RWPE1 (cell line): ENCODE results near the gene SLC9B1.

ENCODE experiments used
- CTCF ChIA-PET: fragments of 350-600 bp; sonication (Branson Sonifier 250); formaldehyde crosslinking; extraction: SDS; loops from one replicate; lab custom pipeline; 2021; lab: Yijun Ruan, JAX
- POLR2A ChIA-PET: fragments of 400-600 bp; formaldehyde crosslinking; extraction: SDS; loops from one replicate; lab custom pipeline; 2020; ENCODE audit warnings: antibody characterized with exemption; ENCODE audit not compliant: low non-redundant PET; lab: Yijun Ruan, JAX
- DNase-seq: peaks from one replicate; pipeline ENCODE4 v3.0.0; 2012; ENCODE audit warnings: low spot score
- H3K27ac ChIP-seq: fragments of 450-650 bp; 2 replicates; pipeline ENCODE4 v1.5.1; 2017
- TF ChIP-seq, protein P1 (sequence below): fragments of 450-650 bp; conservative IDR thresholded peaks from 2 replicates; pipeline ENCODE4 v1.5.1; 2017; ENCODE audit warnings: low read depth, mild to moderate bottlenecking

SLC9B1 gene

DNA sequence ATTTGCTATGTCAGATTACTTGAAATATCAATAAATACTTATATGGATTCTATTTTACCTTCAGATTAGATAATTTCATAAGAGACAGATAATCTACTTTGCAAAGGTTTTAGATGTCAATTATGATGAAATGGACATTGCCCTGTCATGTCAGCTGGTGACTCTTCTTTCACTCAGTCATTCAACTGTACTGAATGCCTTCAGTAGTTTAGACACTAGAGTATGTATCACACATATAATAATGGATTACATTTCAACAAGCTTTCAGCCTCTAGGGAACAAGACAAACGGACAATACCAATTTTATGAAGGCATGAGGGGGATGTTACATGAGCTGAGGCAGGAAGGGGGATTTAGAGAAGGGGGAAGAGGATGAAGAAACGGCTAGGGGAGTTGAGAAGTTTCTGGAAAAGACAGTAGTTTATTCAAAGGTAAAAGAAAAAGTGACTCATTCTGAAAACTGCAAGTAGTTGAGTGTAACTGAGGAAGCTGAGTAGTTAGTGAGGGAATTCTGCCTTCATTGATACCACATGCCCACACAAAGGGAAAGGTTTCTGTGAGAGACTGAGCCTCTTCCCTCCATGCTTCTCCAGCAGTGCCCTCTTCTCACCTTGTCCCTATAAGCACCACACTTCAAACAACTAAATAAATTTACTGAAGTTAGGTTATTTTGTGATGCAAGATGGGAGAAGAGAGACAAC lies 31.4 kb upstream of the SLC9B1 start:
- no peak overlapping the region for H3K27ac ChIP-seq
- no peak for DNase-seq
- TF ChIP-seq, protein P1, sequence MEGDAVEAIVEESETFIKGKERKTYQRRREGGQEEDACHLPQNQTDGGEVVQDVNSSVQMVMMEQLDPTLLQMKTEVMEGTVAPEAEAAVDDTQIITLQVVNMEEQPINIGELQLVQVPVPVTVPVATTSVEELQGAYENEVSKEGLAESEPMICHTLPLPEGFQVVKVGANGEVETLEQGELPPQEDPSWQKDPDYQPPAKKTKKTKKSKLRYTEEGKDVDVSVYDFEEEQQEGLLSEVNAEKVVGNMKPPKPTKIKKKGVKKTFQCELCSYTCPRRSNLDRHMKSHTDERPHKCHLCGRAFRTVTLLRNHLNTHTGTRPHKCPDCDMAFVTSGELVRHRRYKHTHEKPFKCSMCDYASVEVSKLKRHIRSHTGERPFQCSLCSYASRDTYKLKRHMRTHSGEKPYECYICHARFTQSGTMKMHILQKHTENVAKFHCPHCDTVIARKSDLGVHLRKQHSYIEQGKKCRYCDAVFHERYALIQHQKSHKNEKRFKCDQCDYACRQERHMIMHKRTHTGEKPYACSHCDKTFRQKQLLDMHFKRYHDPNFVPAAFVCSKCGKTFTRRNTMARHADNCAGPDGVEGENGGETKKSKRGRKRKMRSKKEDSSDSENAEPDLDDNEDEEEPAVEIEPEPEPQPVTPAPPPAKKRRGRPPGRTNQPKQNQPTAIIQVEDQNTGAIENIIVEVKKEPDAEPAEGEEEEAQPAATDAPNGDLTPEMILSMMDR = no peak
- ChIA-PET POLR2A (no interaction called here), CTCF (no interaction called here)

DNA sequence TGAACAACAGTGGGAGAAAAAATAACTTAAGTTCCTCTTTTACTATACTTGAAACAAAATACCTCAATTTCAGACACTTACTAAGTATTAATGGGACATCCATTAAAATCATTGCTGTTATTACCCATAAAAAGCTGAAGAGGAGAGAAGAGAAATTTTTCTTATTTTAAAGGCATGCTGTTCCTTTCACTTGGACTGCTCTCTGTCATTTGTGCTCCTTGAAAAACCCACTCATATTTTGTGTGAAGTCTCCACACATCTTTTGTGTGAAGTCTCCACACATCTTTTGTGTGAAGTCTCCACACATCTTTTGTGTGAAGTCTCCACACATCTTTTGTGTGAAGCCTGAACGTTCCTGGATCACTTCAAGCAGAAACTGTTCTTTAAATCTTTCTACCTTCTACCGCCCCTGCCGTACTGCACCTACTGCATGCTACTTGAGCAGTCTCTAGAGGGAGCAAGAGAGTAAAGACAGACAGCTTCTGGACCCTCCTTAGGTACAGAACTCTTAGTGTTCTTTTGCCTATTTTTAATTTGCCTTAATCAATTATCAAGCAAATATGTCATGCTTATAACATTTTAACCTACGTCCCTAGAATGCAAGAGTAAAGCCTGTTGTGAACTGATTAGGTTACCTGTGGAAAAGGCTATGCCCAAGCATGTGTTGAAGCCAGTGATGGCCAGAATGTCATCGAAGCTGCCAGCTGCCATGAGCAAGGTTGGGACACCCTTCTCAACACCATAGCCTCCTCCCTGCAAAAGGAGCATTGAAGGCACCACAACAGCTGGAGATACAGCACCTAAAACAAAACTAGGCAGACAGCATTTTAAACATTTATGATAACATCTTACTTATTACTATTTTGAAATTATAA lies 27.1 kb upstream of the SLC9B1 start:
- TF ChIP-seq, protein P1 = peak; percentile 70
- CTCF ChIA-PET = interaction anchor here (0.6 to 1.0 kb wide), 6 partner anchors 15 to 593 kb away, joined by 3 to 4 read pairs (median 3); no protein-coding TSS in a partner anchor
- H3K27ac ChIP-seq = no peak overlapping the region
- POLR2A ChIA-PET = no interaction called here
- DNase-seq = peak; percentile 32

DNA sequence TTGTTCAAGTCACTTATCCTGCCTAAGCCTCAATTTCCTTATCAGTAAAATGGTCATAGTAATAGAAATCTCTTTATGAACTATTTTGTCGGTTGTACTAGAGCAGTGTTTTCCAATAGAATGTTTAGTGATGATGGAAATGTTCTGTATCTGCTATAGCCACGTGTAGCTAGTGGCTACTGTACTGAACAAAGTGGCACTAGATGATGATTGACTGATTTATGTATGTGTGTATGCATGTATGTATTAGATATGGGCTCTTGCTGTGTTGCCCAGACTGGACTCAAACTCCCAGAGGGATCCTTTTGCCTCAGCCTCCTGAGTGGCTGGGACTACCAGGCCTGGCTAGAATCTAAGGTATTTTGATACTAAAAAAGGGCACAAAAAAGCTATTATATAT lies 24.7 kb upstream of the SLC9B1 start:
- no peak for DNase-seq
- TF ChIP-seq, protein P1 = no peak
- CTCF ChIA-PET = interaction anchor here (1.1 kb wide), 1 partner anchor 12 kb away, joined by 3 read pairs; no protein-coding TSS in a partner anchor
- H3K27ac ChIP-seq = no peak overlapping the region
- POLR2A ChIA-PET = no interaction called here

DNA sequence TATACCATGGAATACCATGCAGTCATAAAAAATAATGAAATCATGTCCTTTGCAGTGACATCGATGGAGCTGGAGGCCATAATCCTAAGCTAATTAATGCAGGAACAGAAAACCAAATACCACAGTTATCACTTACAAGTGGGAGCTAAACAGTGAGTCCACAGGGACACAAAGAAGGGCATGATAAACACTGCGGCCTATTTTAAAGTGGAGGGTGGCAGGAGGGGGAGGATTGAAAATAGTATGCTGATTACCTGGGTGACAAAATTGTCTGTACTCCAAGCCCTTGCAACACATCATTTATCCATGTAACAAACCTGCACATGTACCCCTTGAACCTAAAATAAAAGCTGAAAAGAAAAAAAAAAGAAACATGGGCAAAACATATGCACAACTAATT lies 16.7 kb upstream of the SLC9B1 start:
- no peak overlapping the region for H3K27ac ChIP-seq
- ChIA-PET CTCF (no interaction called here), POLR2A (no interaction called here)
- DNase-seq = no peak
- TF ChIP-seq, protein P1 = no peak

DNA sequence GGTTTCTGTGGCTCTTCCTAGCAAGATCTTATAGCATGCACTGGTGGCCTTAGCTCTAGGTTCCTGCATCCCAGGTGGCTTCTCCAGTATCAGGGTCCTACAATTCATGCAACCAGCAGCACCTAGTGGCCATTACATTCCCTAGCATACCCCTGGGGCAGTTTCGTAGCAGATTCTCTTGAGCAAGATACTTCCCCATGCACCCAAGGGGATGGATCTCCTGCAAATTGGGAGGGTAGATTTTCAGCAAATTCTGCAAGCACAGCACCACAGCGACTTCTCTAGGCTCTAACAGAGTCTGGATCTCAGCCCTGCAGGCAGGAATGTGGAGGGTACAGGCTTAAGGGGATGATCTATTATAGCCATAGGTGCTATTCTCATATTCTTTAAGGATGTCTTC lies 13.1 kb upstream of the SLC9B1 start:
- H3K27ac ChIP-seq = no peak overlapping the region
- TF ChIP-seq, protein P1 = no peak; the same call in 1 of the 2 replicates
- DNase-seq = peak; percentile 12
- ChIA-PET CTCF (interaction anchor here (0.6 to 1.2 kb wide), 5 partner anchors 9 to 412 kb away, joined by 3 to 4 read pairs (median 3); no protein-coding TSS in a partner anchor), POLR2A (no interaction called here)

DNA sequence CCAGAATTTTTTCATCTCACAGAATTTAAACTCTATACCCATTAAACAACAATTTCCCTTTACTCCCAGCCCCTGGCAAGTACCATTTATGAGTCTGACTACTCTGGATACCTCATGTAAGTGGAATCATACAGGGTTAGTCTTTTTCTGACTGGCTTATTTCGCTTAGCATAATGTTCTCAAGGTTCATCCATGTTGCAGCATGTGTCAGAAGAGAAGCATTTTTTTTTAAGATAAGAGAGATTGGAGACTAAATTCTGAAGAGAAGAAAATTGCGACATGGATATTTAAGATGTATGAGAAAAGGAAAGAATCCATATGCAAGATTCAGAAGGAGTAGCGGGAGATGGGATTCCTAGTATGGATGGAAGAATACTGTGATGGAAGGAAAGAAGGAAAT lies 11.3 kb upstream of the SLC9B1 start:
- H3K27ac ChIP-seq = no peak overlapping the region
- DNase-seq = no peak
- ChIA-PET CTCF (interaction anchor here (0.6 kb wide), 2 partner anchors 178 to 582 kb away, joined by 3 to 4 read pairs; no protein-coding TSS in a partner anchor), POLR2A (no interaction called here)
- TF ChIP-seq, protein P1 = no peak
